Tibial artery (tissue), 4 donors: Measurements from ENCODE around the gene CNGB1.

ENCODE experiments used
- DNase-seq, 2 donors: peaks; one replicate each; pipeline ENCODE4 v3.0.0-alpha.2; 2019
- H3K27ac ChIP-seq, 2 donors: fragments of 200-600 bp; sonication (generic) in 1 of 2; 1 replicate in 1 of 2; 2 replicates in 1 of 2; pipeline ENCODE4 v1.5.1; 2018 to 2019; ENCODE audit warnings: mild to moderate bottlenecking in 1 of 2
- H3K27me3 ChIP-seq, 2 donors: fragments of 200-600 bp; sonication (generic) in 1 of 2; one replicate each; pipeline versions ENCODE4 v1.5.1 to v1.6.0; 2016 to 2019
- H3K36me3 ChIP-seq, 3 donors: fragments of 200-600 bp; sonication (generic) in 2 of 3; one replicate each; pipeline ENCODE4 v1.5.1; 2016 to 2019; ENCODE audit warnings: mild to moderate bottlenecking in 2 of 3
- H3K4me1 ChIP-seq, 4 donors: fragments of 200-600 bp; sonication (generic) in 2 of 4; 1 replicate in 3 of 4; 2 replicates in 1 of 4; pipeline ENCODE4 v1.5.1; 2016 to 2019
- H3K4me3 ChIP-seq, 2 donors: fragments of 200-600 bp; sonication (generic) in 1 of 2; 1 replicate in 1 of 2; 2 replicates in 1 of 2; pipeline ENCODE4 v1.5.1; 2018 to 2019; ENCODE audit warnings: mild to moderate bottlenecking in 2 of 2
- H3K9me3 ChIP-seq, 3 donors: fragments of 200-600 bp; sonication (generic) in 1 of 3; one replicate each; pipeline ENCODE4 v1.5.1; 2016 to 2019
- CTCF ChIP-seq, 2 experiments: fragments of 200-600 bp in 1 of 2; fragments of 450-650 bp in 1 of 2; IDR thresholded peaks; one replicate each; pipeline ENCODE4 v1.5.1; 2017 to 2019; ENCODE audit warnings: antibody characterized with exemption in 2 of 2, mild to moderate bottlenecking in 1 of 2, moderate library complexity in 1 of 2
- intact Hi-C: fragments of 100-400 bp; cut with DNase I; formaldehyde crosslinking; loops from one replicate; pipeline ENCODE4 v1.15.0; 2023; ENCODE audit warnings: low total_unique reads

The CNGB1 gene

DNA sequence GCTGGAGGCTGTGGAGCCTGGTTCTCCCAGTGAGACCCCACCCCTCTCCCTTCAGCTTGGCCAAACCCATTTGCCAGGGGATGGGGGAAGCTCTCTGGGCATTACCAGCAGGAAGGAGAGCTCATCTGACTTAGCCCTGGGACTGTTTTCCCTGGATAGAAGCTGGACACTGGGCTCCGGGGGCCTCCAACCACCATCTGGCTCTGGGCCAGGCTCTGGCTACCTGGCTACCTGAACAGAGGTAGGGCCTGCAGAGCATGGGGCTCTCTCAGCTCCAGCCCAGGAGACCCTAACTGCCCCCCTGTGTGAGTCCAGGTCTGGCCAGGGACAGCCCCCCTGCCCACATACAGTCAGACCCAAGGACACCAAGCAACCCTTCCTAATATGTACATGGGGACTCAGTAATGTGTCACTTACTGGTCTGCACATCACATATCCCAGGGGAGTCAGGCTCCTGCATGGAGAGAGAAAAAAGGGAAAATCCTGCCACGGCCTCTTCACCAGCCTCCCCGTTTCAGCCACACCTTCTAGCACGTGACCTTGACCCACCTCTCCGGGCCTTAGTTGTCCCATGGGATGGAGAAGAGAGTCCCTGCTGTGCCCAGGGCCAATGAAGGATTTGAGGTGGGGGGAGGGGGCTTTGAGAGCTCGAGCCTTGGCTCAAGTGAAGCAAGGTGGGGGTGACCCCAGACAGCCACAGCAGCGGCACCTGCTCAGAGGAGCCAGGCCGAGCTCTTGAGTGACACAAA lies 13.8 kb downstream of the CNGB1 start:
- intact Hi-C loops: no loop called here
- Histone ChIP-seq H3K4me1 (no peaks in the 10 kb centered on the region), H3K36me3 (no peaks in the 10 kb centered on the region), H3K4me3 (no peak overlapping the region), H3K27me3 (peaks cover 0 to 25% of the 10 kb centered on the region in 2 donors), H3K27ac (no peak overlapping the region), H3K9me3 (no peaks in the 10 kb centered on the region)
- TF ChIP-seq CTCF (IDR thresholded peaks at IDR 0.05): no peak
- no peak for DNase-seq

DNA sequence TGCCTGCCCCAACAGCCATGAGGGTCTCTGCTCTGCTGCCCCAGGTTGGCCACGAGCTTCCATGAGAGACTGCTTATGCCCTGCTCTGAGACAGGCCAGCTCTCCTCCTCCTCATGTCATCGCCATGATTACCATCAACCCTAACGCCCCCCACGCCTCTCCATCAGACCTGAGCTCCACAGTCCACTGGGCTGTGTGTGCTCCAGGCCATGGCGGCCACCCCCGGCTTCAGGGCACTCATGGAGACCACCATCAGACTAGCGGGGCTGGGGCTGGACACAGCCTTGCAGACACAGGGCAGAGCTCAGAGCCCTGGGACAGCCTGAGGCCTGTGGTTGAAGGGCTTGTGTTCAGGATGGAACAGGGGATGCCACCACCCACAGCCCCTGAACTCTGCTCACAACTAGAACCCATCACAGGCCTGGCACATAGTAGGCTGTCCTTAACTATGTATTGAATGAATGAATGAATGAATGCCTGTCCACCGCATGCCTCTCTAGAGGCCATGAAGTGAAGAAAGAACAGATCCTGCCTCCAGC lies 14.6 kb downstream of the CNGB1 start:
- DNase-seq: no peak
- no peak for TF ChIP-seq CTCF (IDR thresholded peaks at IDR 0.05)
- no peak overlapping the region for H3K4me3 ChIP-seq
- intact Hi-C loops: no loop called here
- no peaks in the 10 kb centered on the region for H3K4me1 ChIP-seq
- no peaks in the 10 kb centered on the region for H3K9me3 ChIP-seq
- H3K36me3 ChIP-seq: no peaks in the 10 kb centered on the region
- no peak overlapping the region for H3K27ac ChIP-seq
- H3K27me3 ChIP-seq: peaks cover 0 to 31% of the 10 kb centered on the region in 2 donors

DNA sequence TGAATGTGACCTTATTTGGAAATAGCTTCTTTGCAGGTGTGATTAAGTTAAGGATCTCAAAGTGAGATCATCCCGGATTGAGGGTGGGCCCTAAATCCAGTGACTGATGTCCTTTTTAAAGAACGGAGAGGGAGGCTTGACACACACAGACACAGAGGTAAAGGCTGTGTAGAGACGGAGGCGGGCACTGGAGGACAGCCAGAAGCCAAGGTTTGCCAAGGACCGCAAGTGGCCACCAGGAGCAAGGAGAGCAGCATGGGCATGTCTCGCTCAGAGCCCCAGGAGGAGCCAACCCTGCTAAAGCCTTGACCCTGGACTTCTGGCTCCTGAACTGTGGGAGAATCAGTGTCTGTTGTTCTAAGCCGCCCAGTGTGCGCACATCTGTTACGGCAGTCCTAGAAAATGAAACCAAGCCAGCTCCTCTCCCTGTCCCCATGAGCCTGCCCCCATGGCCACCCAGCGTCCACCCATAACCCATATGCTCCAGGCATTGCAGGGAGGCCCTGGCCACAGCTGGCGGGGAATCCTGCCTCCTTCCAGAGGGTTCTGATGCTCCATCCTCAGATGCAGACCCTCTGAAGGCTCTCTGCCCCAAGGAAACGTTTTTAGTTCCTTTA lies 15.2 kb downstream of the CNGB1 start:
- Histone ChIP-seq H3K36me3 (no peaks in the 10 kb centered on the region), H3K27me3 (peaks cover 0 to 33% of the 10 kb centered on the region in 2 donors), H3K4me1 (no peaks in the 10 kb centered on the region), H3K27ac (no peak overlapping the region), H3K9me3 (no peaks in the 10 kb centered on the region), H3K4me3 (no peak overlapping the region)
- intact Hi-C loops: no loop called here
- no peak for DNase-seq
- TF ChIP-seq CTCF (IDR thresholded peaks at IDR 0.05): no peak

DNA sequence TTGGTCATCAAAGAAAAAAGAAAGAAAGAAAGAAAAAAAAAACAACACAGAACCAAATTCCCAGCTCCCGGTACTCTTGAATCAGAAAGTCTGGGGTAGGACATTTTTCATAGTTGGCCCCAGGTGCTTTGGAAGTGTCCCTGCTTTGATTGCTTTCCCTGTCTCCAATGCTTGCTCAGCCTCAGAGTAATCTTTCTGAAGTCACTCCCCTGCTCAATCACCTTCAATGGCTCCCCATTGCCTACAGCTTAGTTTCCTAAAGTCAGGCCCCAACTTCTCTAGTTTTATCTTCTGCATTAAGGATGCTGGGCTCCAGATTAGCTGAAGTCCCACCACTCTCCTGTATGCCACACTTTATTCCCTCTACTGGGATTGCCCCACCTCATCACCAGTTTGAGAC lies 17.1 kb downstream of the CNGB1 start:
- no peak overlapping the region for H3K27ac ChIP-seq
- peaks cover 0 to 38% of the 10 kb centered on the region in 2 donors for H3K27me3 ChIP-seq
- H3K36me3 ChIP-seq: no peaks in the 10 kb centered on the region
- TF ChIP-seq CTCF (IDR thresholded peaks at IDR 0.05): no peak
- intact Hi-C loops: no loop called here
- no peaks in the 10 kb centered on the region for H3K4me1 ChIP-seq
- DNase-seq: no peak
- no peak overlapping the region for H3K4me3 ChIP-seq
- no peaks in the 10 kb centered on the region for H3K9me3 ChIP-seq

DNA sequence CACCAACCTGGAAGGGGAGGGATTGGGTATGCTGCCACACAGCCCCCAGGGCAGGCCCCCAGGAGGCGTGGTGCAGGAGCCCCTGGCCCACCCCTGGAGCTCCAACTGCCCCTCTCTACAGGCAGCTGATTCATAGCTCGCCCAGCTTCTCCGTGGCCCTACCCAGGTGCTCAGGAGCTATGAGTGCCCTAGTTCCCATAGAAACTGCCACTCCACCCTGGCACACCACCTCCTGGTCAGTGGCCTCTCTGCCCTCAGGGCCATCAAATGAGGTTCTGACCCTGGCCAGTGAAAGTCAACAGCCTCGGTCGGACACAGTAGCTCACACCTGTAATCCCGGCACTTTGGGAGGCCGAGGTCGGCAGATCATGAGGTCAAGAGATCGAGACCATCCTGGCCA lies 18.0 kb downstream of the CNGB1 start:
- no peaks in the 10 kb centered on the region for H3K36me3 ChIP-seq
- no peaks in the 10 kb centered on the region for H3K4me1 ChIP-seq
- intact Hi-C loops: no loop called here
- no peak for TF ChIP-seq CTCF (IDR thresholded peaks at IDR 0.05)
- H3K4me3 ChIP-seq: no peak overlapping the region
- H3K27ac ChIP-seq: no peak overlapping the region
- no peaks in the 10 kb centered on the region for H3K9me3 ChIP-seq
- peaks cover 0 to 35% of the 10 kb centered on the region in 2 donors for H3K27me3 ChIP-seq
- no peak for DNase-seq
